Neural cell (in vitro differentiated cells): ENCODE results near the gene CELF5. TPM values are rescaled to one million over a fixed set of nuclear protein-coding genes. Genes with fewer than 3 reads are reported as not detected.
"Not testable (repeated sequence)": the region's sequence is repeated elsewhere in the genome, so short reads cannot be mapped to it uniquely, and the experiment has no call there.

Source experiments
- H2AFZ ChIP-seq: fragments of 200-600, 300-800 bp; sonication (generic), shearing (Covaris generic); 2 replicates; pipeline ENCODE4 v1.6.0; 2014; ENCODE audit warnings: low read depth, mild to moderate bottlenecking, antibody characterized with exemption, low read length, moderate library complexity
- H3F3A ChIP-seq: fragments of 200-600 bp; shearing (Covaris generic); 2 replicates; pipeline ENCODE4 v1.6.1; 2016; ENCODE audit warnings: mild to moderate bottlenecking, moderate library complexity, mixed read lengths, antibody characterized with exemption, low read length; ENCODE audit not compliant: insufficient read depth, poor library complexity, severe bottlenecking
- H3K27ac ChIP-seq: fragments of 200-600, 300-800 bp; sonication (generic), shearing (Covaris generic); 2 replicates; pipeline ENCODE4 v1.5.1; 2014; ENCODE audit warnings: mild to moderate bottlenecking, low read length, moderate library complexity
- H3K27me3 ChIP-seq: fragments of 300-800, 200-600 bp; sonication (generic), shearing (Covaris generic); 2 replicates; pipeline ENCODE4 v1.6.0; 2014; ENCODE audit warnings: mild to moderate bottlenecking, low read depth, low read length, moderate library complexity; ENCODE audit not compliant: insufficient read depth
- H3K36me3 ChIP-seq: fragments of 300-800, 200-600 bp; sonication (generic), shearing (Covaris generic); 2 replicates; pipeline ENCODE4 v1.5.1; 2014; ENCODE audit warnings: mild to moderate bottlenecking, antibody characterized with exemption, low read length, moderate library complexity; ENCODE audit not compliant: insufficient read depth
- H3K4me2 ChIP-seq: fragments of 300-800, 200-600 bp; sonication (generic), shearing (Covaris generic); 2 replicates; pipeline ENCODE4 v1.6.0; 2014; ENCODE audit warnings: mild to moderate bottlenecking, low read length
- H3K4me3 ChIP-seq: fragments of 300-800, 200-600 bp; sonication (generic), shearing (Covaris generic); 2 replicates; pipeline ENCODE4 v1.5.1; 2014; ENCODE audit warnings: mild to moderate bottlenecking, low read length, moderate library complexity
- H3K79me2 ChIP-seq: fragments of 200-600 bp; shearing (Covaris generic); replicated peaks from 2 replicates; pipeline ENCODE4 v1.6.0; 2014; ENCODE audit warnings: mild to moderate bottlenecking, low read length, moderate library complexity; ENCODE audit not compliant: insufficient read depth
- H3K9ac ChIP-seq: fragments of 300-800, 200-600 bp; sonication (generic), shearing (Covaris generic); 2 replicates; pipeline ENCODE4 v1.6.1; 2016; ENCODE audit warnings: mild to moderate bottlenecking, low read length, mixed read lengths
- H3K9me2 ChIP-seq: fragments of 200-600 bp; shearing (Covaris generic); 2 replicates; pipeline ENCODE4 v1.6.1; 2016; ENCODE audit warnings: mild to moderate bottlenecking, low read length, mixed read lengths; ENCODE audit not compliant: insufficient read depth
- H3K9me3 ChIP-seq: fragments of 200-600, 300-800 bp; sonication (generic), shearing (Covaris generic); 2 replicates; pipeline ENCODE4 v1.6.1; 2016; ENCODE audit warnings: mild to moderate bottlenecking, mixed run types, low read length, moderate library complexity, mixed read lengths
- H4K20me1 ChIP-seq: fragments of 200-600 bp; shearing (Covaris generic); 2 replicates; pipeline ENCODE4 v1.6.1; 2016; ENCODE audit warnings: mild to moderate bottlenecking, mixed run types; ENCODE audit not compliant: insufficient read depth
- EP300 ChIP-seq: fragments of 450-650 bp; conservative IDR thresholded peaks from 2 replicates; pipeline ENCODE4 v1.6.1; 2014; ENCODE audit warnings: antibody characterized with exemption, mild to moderate bottlenecking, moderate library complexity; ENCODE audit not compliant: poor library complexity, severe bottlenecking
- EZH2 ChIP-seq: fragments of 200-600, 300-800 bp; shearing (Covaris generic), sonication (generic); IDR thresholded peaks from 2 replicates; pipeline ENCODE4 v1.6.1; 2014; ENCODE audit warnings: antibody characterized with exemption, low read length, borderline replicate concordance, mild to moderate bottlenecking; ENCODE audit not compliant: insufficient read depth, poor library complexity, severe bottlenecking
- MXI1 ChIP-seq: fragments of 450-650 bp; conservative IDR thresholded peaks from 2 replicates; pipeline ENCODE4 v1.6.1; 2014; ENCODE audit warnings: antibody characterized with exemption, mild to moderate bottlenecking; ENCODE audit not compliant: poor library complexity, severe bottlenecking
- POLR2AphosphoS5 ChIP-seq: IDR thresholded peaks from 2 replicates; pipeline ENCODE4 v1.6.1; 2012
- RAD21 ChIP-seq: fragments of 450-650 bp; conservative IDR thresholded peaks from 2 replicates; pipeline ENCODE4 v1.6.1; 2014; ENCODE audit warnings: antibody characterized with exemption, mild to moderate bottlenecking, moderate library complexity
- REST ChIP-seq: IDR thresholded peaks from 2 replicates; pipeline ENCODE4 v1.6.1; 2012; ENCODE audit warnings: borderline replicate concordance
- SMC3 ChIP-seq: fragments of 450-650 bp; conservative IDR thresholded peaks from 2 replicates; pipeline ENCODE4 v1.6.1; 2014; ENCODE audit warnings: antibody characterized with exemption, mild to moderate bottlenecking, moderate library complexity; ENCODE audit not compliant: poor library complexity
- TAF1 ChIP-seq: IDR thresholded peaks from 2 replicates; pipeline ENCODE4 v1.6.1; 2012; ENCODE audit warnings: low read depth
- polyA plus RNA-seq: library from polyadenylated mRNA; depleted of rRNA; stranded (reverse); fragments of >200 nt; gene quantifications from 2 replicates; pipeline ENCODE4 v1.2.3, GENCODE V29; 2014
- TF ChIP-seq, protein P1 (sequence below): fragments of 450-650 bp; IDR thresholded peaks from 2 replicates; pipeline ENCODE4 v1.5.1; 2014; ENCODE audit warnings: antibody characterized with exemption, mild to moderate bottlenecking, moderate library complexity; ENCODE audit not compliant: poor library complexity, severe bottlenecking

Gene CELF5
- polyA plus RNA-seq, 1 donor from 2014 or later, result 130 TPM

GRCh38 chr19:3233831-3234230 is 9.4 kb downstream of the CELF5 start:
- TF ChIP-seq SMC3 (no peak), EZH2 (no peak), MXI1 (no peak), EP300 (no peak), RAD21 (no peak), REST (no peak), POLR2AphosphoS5 (no peak), TAF1 (no peak)
- TF ChIP-seq, protein P1, sequence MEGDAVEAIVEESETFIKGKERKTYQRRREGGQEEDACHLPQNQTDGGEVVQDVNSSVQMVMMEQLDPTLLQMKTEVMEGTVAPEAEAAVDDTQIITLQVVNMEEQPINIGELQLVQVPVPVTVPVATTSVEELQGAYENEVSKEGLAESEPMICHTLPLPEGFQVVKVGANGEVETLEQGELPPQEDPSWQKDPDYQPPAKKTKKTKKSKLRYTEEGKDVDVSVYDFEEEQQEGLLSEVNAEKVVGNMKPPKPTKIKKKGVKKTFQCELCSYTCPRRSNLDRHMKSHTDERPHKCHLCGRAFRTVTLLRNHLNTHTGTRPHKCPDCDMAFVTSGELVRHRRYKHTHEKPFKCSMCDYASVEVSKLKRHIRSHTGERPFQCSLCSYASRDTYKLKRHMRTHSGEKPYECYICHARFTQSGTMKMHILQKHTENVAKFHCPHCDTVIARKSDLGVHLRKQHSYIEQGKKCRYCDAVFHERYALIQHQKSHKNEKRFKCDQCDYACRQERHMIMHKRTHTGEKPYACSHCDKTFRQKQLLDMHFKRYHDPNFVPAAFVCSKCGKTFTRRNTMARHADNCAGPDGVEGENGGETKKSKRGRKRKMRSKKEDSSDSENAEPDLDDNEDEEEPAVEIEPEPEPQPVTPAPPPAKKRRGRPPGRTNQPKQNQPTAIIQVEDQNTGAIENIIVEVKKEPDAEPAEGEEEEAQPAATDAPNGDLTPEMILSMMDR, result no peak
- Histone ChIP-seq H4K20me1 (peaks cover 10% of the 10 kb centered on the region), H3K79me2 (peaks cover 42% of the 10 kb centered on the region), H3K4me2 (no peak overlapping the region), H2AFZ (no peak overlapping the region), H3K9me3 (no peaks in the 10 kb centered on the region), H3K36me3 (no peaks in the 10 kb centered on the region), H3K9ac (no peak overlapping the region), H3K27ac (no peak overlapping the region), H3F3A (no peaks in the 10 kb centered on the region), H3K27me3 (no peaks in the 10 kb centered on the region), H3K9me2 (no peaks in the 10 kb centered on the region), H3K4me3 (no peak overlapping the region)

GRCh38 chr19:3234800-3235199 is 10.3 kb downstream of the CELF5 start:
- H3K79me2 ChIP-seq, result peaks cover 33% of the 10 kb centered on the region
- H3K36me3 ChIP-seq, result no peaks in the 10 kb centered on the region
- no peaks in the 10 kb centered on the region for H3K9me2 ChIP-seq
- no peak overlapping the region for H2AFZ ChIP-seq
- no peaks in the 10 kb centered on the region for H3K27me3 ChIP-seq
- no peak overlapping the region for H3K4me3 ChIP-seq
- no peaks in the 10 kb centered on the region for H3K9me3 ChIP-seq
- no peak overlapping the region for H3K27ac ChIP-seq
- no peaks in the 10 kb centered on the region for H3F3A ChIP-seq
- H3K4me2 ChIP-seq, result no peak overlapping the region
- peaks cover 5% of the 10 kb centered on the region for H4K20me1 ChIP-seq
- H3K9ac ChIP-seq, result no peak overlapping the region
- TF ChIP-seq RAD21 (no peak), SMC3 (no peak), EZH2 (no peak)
- TF ChIP-seq, protein P1, result peak; percentile 28

- not testable (repeated sequence) for H3K27me3 ChIP-seq, H3K9me3 ChIP-seq, H3F3A ChIP-seq, H3K36me3 ChIP-seq, H3K4me3 ChIP-seq, H3K9ac ChIP-seq, H2AFZ ChIP-seq, H4K20me1 ChIP-seq, H3K4me2 ChIP-seq, H3K9me2 ChIP-seq, H3K27ac ChIP-seq
- peaks cover 28% of the 10 kb centered on the region for H3K79me2 ChIP-seq
Measured at GRCh38 chr19:3235604-3236003, 11.1 kb downstream of the CELF5 start.
